Uterus (tissue), 2 donors: ENCODE measurements around the gene PIEZO2.

Experiments used
- CTCF ChIP-seq, 4 experiments: fragments of 200-600 bp in 2 of 4; fragments of 450-650 bp in 2 of 4; sonication (generic) in 2 of 4; IDR thresholded peaks; one replicate each; pipeline ENCODE4 v1.5.1; 2016 to 2019; ENCODE audit warnings: antibody characterized with exemption in 4 of 4, mild to moderate bottlenecking in 2 of 4, moderate library complexity in 1 of 4
- POLR2A ChIP-seq, 2 donors: fragments of 450-650 bp; IDR thresholded peaks; one replicate each; pipeline ENCODE4 v1.6.1; 2016; ENCODE audit warnings: antibody characterized with exemption in 2 of 2, mild to moderate bottlenecking in 1 of 2, moderate library complexity in 1 of 2

- no peak for TF ChIP-seq CTCF (IDR thresholded peaks at IDR 0.05)
- no peak for TF ChIP-seq POLR2A (IDR thresholded peaks at IDR 0.05)
These were observed 478.5 kb downstream of the PIEZO2 start for GRCh38 chr18:10670856-10671255.
